ENCODE results near the gene SLC10A7. TPM values are rescaled to one million over a fixed set of nuclear protein-coding genes. Genes with fewer than 3 reads are reported as not detected.

SLC10A7 gene
- total and polyA plus RNA-seq, 4 donors: 7.3 to 25.6 (median 15.5) TPM

- H3K9me3 ChIP-seq (ENCODE audit: control insufficient read depth, insufficient read depth, low read length): no peaks in the 10 kb centered on the region
- DNase-seq (ENCODE audit: low read depth in 4 of 6, low spot score in 6 of 6): peak; percentile 31 to 85 (median 54)
- WGBS (ENCODE audit: insufficient coverage): 17% methylated on average over 1 of the region's 2 CpGs
- H3K27ac ChIP-seq (ENCODE audit: low read depth, low read length): peak overlapping the region; percentile 70
- no peak overlapping the region for H3K4me3 ChIP-seq (ENCODE audit: low read depth, low read length)
- no peaks in the 10 kb centered on the region for H3K36me3 ChIP-seq (ENCODE audit: control insufficient read depth, insufficient read depth, low read length)
- no peaks in the 10 kb centered on the region for H3K27me3 ChIP-seq (ENCODE audit: control insufficient read depth, insufficient read depth, low read length)
- peaks cover 2% of the 10 kb centered on the region for H3K4me1 ChIP-seq (ENCODE audit: control insufficient read depth, insufficient read depth, low read length)
Measured at GRCh38 chr4:146265950-146266490, 255.7 kb downstream of the SLC10A7 start.

- DNase-seq (ENCODE audit: low read depth in 4 of 6, low spot score in 6 of 6): peak in 1 of 6 donors; percentile 32
- H3K27ac ChIP-seq (ENCODE audit: low read depth, low read length): no peak overlapping the region
- H3K9me3 ChIP-seq (ENCODE audit: control insufficient read depth, insufficient read depth, low read length): no peaks in the 10 kb centered on the region
Measured at GRCh38 chr4:146263793-146264192, 257.9 kb downstream of the SLC10A7 start.

GRCh38 chr4:146261041-146261440 is 260.7 kb downstream of the SLC10A7 start:
- WGBS (ENCODE audit: insufficient coverage): 58% methylated on average over 1 of the region's 2 CpGs
- Histone ChIP-seq H3K27me3 (ENCODE audit: control insufficient read depth, insufficient read depth, low read length) (no peaks in the 10 kb centered on the region), H3K9me3 (ENCODE audit: control insufficient read depth, insufficient read depth, low read length) (no peaks in the 10 kb centered on the region), H3K4me3 (ENCODE audit: low read depth, low read length) (no peak overlapping the region), H3K27ac (ENCODE audit: low read depth, low read length) (no peak overlapping the region), H3K4me1 (ENCODE audit: control insufficient read depth, insufficient read depth, low read length) (peaks cover 4% of the 10 kb centered on the region), H3K36me3 (ENCODE audit: control insufficient read depth, insufficient read depth, low read length) (peaks cover 2% of the 10 kb centered on the region)
- DNase-seq (ENCODE audit: low read depth in 4 of 6, low spot score in 6 of 6): no peak

More at GRCh38 chr4:146263793-146264192, 257.9 kb downstream of the SLC10A7 start:
- Histone ChIP-seq H3K4me3 (ENCODE audit: low read depth, low read length) (no peak overlapping the region), H3K27me3 (ENCODE audit: control insufficient read depth, insufficient read depth, low read length) (no peaks in the 10 kb centered on the region), H3K36me3 (ENCODE audit: control insufficient read depth, insufficient read depth, low read length) (no peaks in the 10 kb centered on the region), H3K4me1 (ENCODE audit: control insufficient read depth, insufficient read depth, low read length) (peaks cover 4% of the 10 kb centered on the region)

GRCh38 chr4:146260521-146260920 is 261.2 kb downstream of the SLC10A7 start:
- Histone ChIP-seq H3K4me3 (ENCODE audit: low read depth, low read length) (no peak overlapping the region), H3K27ac (ENCODE audit: low read depth, low read length) (no peak overlapping the region), H3K27me3 (ENCODE audit: control insufficient read depth, insufficient read depth, low read length) (no peaks in the 10 kb centered on the region), H3K9me3 (ENCODE audit: control insufficient read depth, insufficient read depth, low read length) (no peaks in the 10 kb centered on the region), H3K36me3 (ENCODE audit: control insufficient read depth, insufficient read depth, low read length) (peaks cover 2% of the 10 kb centered on the region), H3K4me1 (ENCODE audit: control insufficient read depth, insufficient read depth, low read length) (peaks cover 4% of the 10 kb centered on the region)
- DNase-seq (ENCODE audit: low read depth in 4 of 6, low spot score in 6 of 6): no peak
- WGBS (ENCODE audit: insufficient coverage): 91% methylated on average over 4 of the region's 4 CpGs

GRCh38 chr4:146257511-146257910 is 264.2 kb downstream of the SLC10A7 start:
- DNase-seq (ENCODE audit: low read depth in 4 of 6, low spot score in 6 of 6): no peak
- Histone ChIP-seq H3K36me3 (ENCODE audit: control insufficient read depth, insufficient read depth, low read length) (peaks cover 2% of the 10 kb centered on the region), H3K9me3 (ENCODE audit: control insufficient read depth, insufficient read depth, low read length) (no peaks in the 10 kb centered on the region), H3K4me1 (ENCODE audit: control insufficient read depth, insufficient read depth, low read length) (peaks cover 4% of the 10 kb centered on the region), H3K4me3 (ENCODE audit: low read depth, low read length) (no peak overlapping the region), H3K27ac (ENCODE audit: low read depth, low read length) (no peak overlapping the region), H3K27me3 (ENCODE audit: control insufficient read depth, insufficient read depth, low read length) (no peaks in the 10 kb centered on the region)
- no CpG with 5 or more reads among the region's 1 CpG for WGBS (ENCODE audit: insufficient coverage)

- no peak overlapping the region for H3K4me3 ChIP-seq (ENCODE audit: low read depth, low read length)
- no peaks in the 10 kb centered on the region for H3K9me3 ChIP-seq (ENCODE audit: control insufficient read depth, insufficient read depth, low read length)
- H3K36me3 ChIP-seq (ENCODE audit: control insufficient read depth, insufficient read depth, low read length): peaks cover 2% of the 10 kb centered on the region
- H3K27ac ChIP-seq (ENCODE audit: low read depth, low read length): no peak overlapping the region
- H3K4me1 ChIP-seq (ENCODE audit: control insufficient read depth, insufficient read depth, low read length): peaks cover 4% of the 10 kb centered on the region
- no CpG with 5 or more reads among the region's 1 CpG for WGBS (ENCODE audit: insufficient coverage)
- DNase-seq (ENCODE audit: low read depth in 4 of 6, low spot score in 6 of 6): no peak
- no peaks in the 10 kb centered on the region for H3K27me3 ChIP-seq (ENCODE audit: control insufficient read depth, insufficient read depth, low read length)
Measured at GRCh38 chr4:146256328-146256727, 265.4 kb downstream of the SLC10A7 start.

GRCh38 chr4:146255874-146256273 is 265.9 kb downstream of the SLC10A7 start:
- no CpG with 5 or more reads among the region's 3 CpGs for WGBS (ENCODE audit: insufficient coverage)
- H3K4me1 ChIP-seq (ENCODE audit: control insufficient read depth, insufficient read depth, low read length): no peaks in the 10 kb centered on the region

GRCh38 chr4:146255463-146255862 is 266.3 kb downstream of the SLC10A7 start:
- H3K4me3 ChIP-seq (ENCODE audit: low read depth, low read length): no peak overlapping the region
- peaks cover 2% of the 10 kb centered on the region for H3K36me3 ChIP-seq (ENCODE audit: control insufficient read depth, insufficient read depth, low read length)
- no peaks in the 10 kb centered on the region for H3K9me3 ChIP-seq (ENCODE audit: control insufficient read depth, insufficient read depth, low read length)
- no peak for DNase-seq (ENCODE audit: low read depth in 4 of 6, low spot score in 6 of 6)
- H3K4me1 ChIP-seq (ENCODE audit: control insufficient read depth, insufficient read depth, low read length): no peaks in the 10 kb centered on the region
- no peak overlapping the region for H3K27ac ChIP-seq (ENCODE audit: low read depth, low read length)
- WGBS (ENCODE audit: insufficient coverage): 83% methylated on average over 1 of the region's 1 CpG
- no peaks in the 10 kb centered on the region for H3K27me3 ChIP-seq (ENCODE audit: control insufficient read depth, insufficient read depth, low read length)

More at GRCh38 chr4:146255874-146256273, 265.9 kb downstream of the SLC10A7 start:
- DNase-seq (ENCODE audit: low read depth in 4 of 6, low spot score in 6 of 6): no peak
- Histone ChIP-seq H3K36me3 (ENCODE audit: control insufficient read depth, insufficient read depth, low read length) (peaks cover 2% of the 10 kb centered on the region), H3K9me3 (ENCODE audit: control insufficient read depth, insufficient read depth, low read length) (no peaks in the 10 kb centered on the region), H3K27me3 (ENCODE audit: control insufficient read depth, insufficient read depth, low read length) (no peaks in the 10 kb centered on the region), H3K27ac (ENCODE audit: low read depth, low read length) (no peak overlapping the region), H3K4me3 (ENCODE audit: low read depth, low read length) (no peak overlapping the region)

GRCh38 chr4:146252969-146253611 is 268.6 kb downstream of the SLC10A7 start:
- no CpG with 5 or more reads among the region's 5 CpGs for WGBS (ENCODE audit: insufficient coverage)
- no peak for DNase-seq (ENCODE audit: low read depth in 4 of 6, low spot score in 6 of 6)
- H3K36me3 ChIP-seq (ENCODE audit: control insufficient read depth, insufficient read depth, low read length): peaks cover 2% of the 10 kb centered on the region
- no peak overlapping the region for H3K27ac ChIP-seq (ENCODE audit: low read depth, low read length)
- no peaks in the 10 kb centered on the region for H3K27me3 ChIP-seq (ENCODE audit: control insufficient read depth, insufficient read depth, low read length)
- H3K4me1 ChIP-seq (ENCODE audit: control insufficient read depth, insufficient read depth, low read length): no peaks in the 10 kb centered on the region
- H3K9me3 ChIP-seq (ENCODE audit: control insufficient read depth, insufficient read depth, low read length): no peaks in the 10 kb centered on the region
- no peak overlapping the region for H3K4me3 ChIP-seq (ENCODE audit: low read depth, low read length)

- no peak for DNase-seq (ENCODE audit: low read depth in 4 of 6, low spot score in 6 of 6)
- H3K36me3 ChIP-seq (ENCODE audit: control insufficient read depth, insufficient read depth, low read length): no peaks in the 10 kb centered on the region
- no peak overlapping the region for H3K4me3 ChIP-seq (ENCODE audit: low read depth, low read length)
- no peak overlapping the region for H3K27ac ChIP-seq (ENCODE audit: low read depth, low read length)
- no peaks in the 10 kb centered on the region for H3K27me3 ChIP-seq (ENCODE audit: control insufficient read depth, insufficient read depth, low read length)
- H3K9me3 ChIP-seq (ENCODE audit: control insufficient read depth, insufficient read depth, low read length): peaks cover 1% of the 10 kb centered on the region
- WGBS (ENCODE audit: insufficient coverage): 75% methylated on average over 2 of the region's 2 CpGs
- H3K4me1 ChIP-seq (ENCODE audit: control insufficient read depth, insufficient read depth, low read length): peaks cover 24% of the 10 kb centered on the region
Measured at GRCh38 chr4:146247356-146247755, 274.4 kb downstream of the SLC10A7 start.
